COLO668 (cell line): ENCODE results near the gene OR11A1.

Experiments used
- DNase-seq: peaks from one replicate; lab custom pipeline; 2025; ENCODE audit not compliant: unreplicated experiment; lab: John Stamatoyannopoulos, UW

Gene OR11A1

GRCh38 chr6:29399525-29399924 lies 57.3 kb downstream of the OR11A1 start:
- no peak for DNase-seq

- DNase-seq: no peak
Observed at GRCh38 chr6:29395331-29395730, 61.5 kb downstream of the OR11A1 start, which contains the start of gene OR12D2. Gene OR12D2 (plus strand): TSS chr6:29395631. CDS start chr6:29396700, 1,069 bp downstream.

GRCh38 chr6:29388533-29388932 lies 68.3 kb downstream of the OR11A1 start:
- DNase-seq: no peak

GRCh38 chr6:29376003-29376402 lies 80.9 kb downstream of the OR11A1 start:
- no peak for DNase-seq
